Omental fat pad (tissue), 4 donors: ENCODE data around the gene MYL9. TPM values are rescaled to one million over a fixed set of nuclear protein-coding genes. Genes with fewer than 3 reads are reported as not detected.
"Not testable (repeated sequence)": the region's sequence is repeated elsewhere in the genome, so short reads cannot be mapped to it uniquely, and the experiment has no call there.

ENCODE experiments used
- ATAC-seq: fragments of 150-250 bp; one replicate; pipeline ENCODE4 v1.9.1; 2016; ENCODE audit warnings: mild to moderate bottlenecking, moderate library complexity; ENCODE audit not compliant: low FRiP score
- DNase-seq: peaks from one replicate; pipeline ENCODE4 v3.0.0-alpha.2; 2019; ENCODE audit warnings: low spot score
- total RNA-seq, 4 donors: library from RNA; depleted of rRNA; stranded (reverse); fragments of >200 nt; gene quantifications; one replicate each; pipeline ENCODE4 v1.1.0, GENCODE V29; 2016
- TF ChIP-seq, protein P1 (sequence below), 3 donors: fragments of 450-650 bp; IDR thresholded peaks; one replicate each; pipeline ENCODE4 v1.5.1; 2016 to 2017; ENCODE audit warnings: antibody characterized with exemption in 3 of 3, mild to moderate bottlenecking in 3 of 3, moderate library complexity in 2 of 3

The MYL9 gene
- total RNA-seq, 4 donors from 2014 or later = 57.0 to 145 (median 102) TPM

DNA sequence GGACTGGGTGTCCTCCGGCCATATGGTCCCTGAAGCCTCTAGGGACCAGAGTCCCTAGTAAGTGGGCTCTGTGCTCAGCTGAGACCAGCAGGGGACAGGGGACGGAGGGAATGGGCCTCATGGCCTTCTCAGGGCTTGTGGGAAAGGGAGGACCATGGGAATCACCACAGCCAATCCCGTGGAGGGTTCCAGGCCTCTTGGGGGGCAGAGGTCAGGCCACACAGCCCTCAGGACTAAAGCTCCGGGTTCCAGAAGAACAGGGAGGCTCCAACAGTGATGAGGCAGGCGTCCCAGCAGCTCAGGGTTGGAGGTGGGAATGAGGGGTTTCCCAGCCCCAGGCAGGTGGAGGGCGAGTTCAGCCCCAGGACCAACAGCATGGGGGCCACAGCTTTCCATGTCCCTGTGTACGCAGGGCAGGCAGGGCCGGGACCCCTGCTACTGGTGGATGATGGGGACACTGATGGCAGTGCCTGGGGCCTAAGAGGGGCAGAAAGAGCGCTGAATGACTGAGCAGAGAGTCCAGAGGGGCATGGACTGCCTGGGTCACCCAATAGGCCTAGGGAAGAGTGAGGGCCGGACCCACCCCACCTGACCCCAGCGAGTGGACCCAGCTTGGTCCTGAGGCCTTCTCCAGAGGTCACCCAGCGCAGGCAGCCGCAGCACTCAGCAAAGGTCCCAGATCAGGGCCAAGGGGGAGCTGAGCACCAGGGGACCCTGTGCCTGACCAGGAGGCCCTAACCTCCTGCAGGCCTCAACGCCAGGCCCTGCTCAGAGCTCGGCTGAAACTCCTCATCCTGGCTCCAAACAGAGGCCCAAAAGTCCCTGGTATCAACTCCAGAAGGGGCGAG lies 8.8 kb downstream of the MYL9 start:
- TF ChIP-seq, protein P1, sequence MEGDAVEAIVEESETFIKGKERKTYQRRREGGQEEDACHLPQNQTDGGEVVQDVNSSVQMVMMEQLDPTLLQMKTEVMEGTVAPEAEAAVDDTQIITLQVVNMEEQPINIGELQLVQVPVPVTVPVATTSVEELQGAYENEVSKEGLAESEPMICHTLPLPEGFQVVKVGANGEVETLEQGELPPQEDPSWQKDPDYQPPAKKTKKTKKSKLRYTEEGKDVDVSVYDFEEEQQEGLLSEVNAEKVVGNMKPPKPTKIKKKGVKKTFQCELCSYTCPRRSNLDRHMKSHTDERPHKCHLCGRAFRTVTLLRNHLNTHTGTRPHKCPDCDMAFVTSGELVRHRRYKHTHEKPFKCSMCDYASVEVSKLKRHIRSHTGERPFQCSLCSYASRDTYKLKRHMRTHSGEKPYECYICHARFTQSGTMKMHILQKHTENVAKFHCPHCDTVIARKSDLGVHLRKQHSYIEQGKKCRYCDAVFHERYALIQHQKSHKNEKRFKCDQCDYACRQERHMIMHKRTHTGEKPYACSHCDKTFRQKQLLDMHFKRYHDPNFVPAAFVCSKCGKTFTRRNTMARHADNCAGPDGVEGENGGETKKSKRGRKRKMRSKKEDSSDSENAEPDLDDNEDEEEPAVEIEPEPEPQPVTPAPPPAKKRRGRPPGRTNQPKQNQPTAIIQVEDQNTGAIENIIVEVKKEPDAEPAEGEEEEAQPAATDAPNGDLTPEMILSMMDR (IDR thresholded peaks at IDR 0.05) = no peak
- ATAC-seq (no peak), DNase-seq (no peak)

DNA sequence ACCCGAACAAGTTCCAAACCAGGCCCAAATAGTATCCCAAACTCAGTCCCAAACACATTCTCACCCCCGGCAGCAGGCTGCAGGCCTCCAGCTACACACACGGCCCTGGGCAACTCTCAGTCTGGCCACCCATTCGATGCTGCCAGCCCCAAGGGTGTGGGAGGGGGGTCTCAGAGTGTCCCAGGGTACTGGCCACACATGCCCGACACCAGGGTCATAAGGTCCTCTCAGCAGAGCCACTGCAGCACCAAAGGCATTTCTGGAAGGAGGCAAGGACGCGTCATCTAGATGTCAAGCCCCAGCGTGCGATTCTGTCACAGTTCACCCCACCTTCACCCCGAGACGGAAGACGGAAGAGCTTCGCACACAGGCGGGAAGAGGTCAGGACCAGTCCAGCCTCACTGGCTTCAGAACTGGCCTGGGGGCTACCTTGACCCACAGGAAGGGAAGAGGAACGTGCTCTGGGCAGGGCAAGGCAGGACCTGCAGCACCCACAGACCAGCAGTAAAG lies 9.5 kb downstream of the MYL9 start:
- ATAC-seq (no peak), DNase-seq (no peak)

DNA sequence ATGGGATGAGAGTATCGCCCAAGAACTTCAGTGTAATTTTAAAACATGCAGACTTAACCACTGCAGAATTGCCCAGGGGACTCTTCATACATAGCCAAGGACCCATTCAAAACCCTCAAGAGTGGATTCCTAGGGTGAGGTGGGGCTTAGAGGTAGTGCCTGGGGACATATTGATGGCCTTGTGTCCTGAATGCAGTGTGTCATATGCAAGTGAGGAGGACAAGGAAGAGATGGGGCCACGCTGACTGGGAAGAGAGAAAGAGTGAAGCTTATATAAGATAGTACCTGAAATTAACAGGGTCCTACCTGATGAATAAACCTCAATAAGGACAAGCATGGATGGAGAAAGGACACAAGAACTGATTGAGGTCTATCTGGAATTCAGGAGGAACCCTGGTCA lies 13.9 kb downstream of the MYL9 start:
- ATAC-seq (no peak), DNase-seq (no peak)
- TF ChIP-seq, protein P1 (IDR thresholded peaks at IDR 0.05) = no peak

More for the DNA sequence above, 9.5 kb downstream of the MYL9 start:
- TF ChIP-seq, protein P1 (IDR thresholded peaks at IDR 0.05) = no peak

DNA sequence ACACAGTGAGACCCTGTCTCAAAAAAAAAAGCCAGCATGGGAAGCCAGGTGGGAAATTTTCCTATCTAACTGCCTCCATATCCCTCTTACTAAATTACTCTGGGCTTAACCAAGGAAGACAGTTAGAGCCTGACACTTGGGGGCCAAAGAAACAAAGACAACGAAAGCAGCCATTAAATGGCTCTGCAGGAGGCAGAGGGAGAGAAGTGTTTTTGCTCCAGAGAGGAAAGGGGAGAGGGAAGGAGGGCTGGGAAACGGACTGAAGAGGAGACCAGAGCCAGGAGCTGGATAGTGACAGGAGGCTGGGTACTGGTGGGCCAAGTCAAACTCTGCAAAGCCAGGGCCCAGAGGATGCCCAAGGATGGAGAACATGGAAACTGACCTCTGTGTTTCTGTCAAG lies 21.4 kb downstream of the MYL9 start:
- TF ChIP-seq, protein P1 (IDR thresholded peaks at IDR 0.05) = no peak
- DNase-seq = no peak
- no peak for ATAC-seq

DNA sequence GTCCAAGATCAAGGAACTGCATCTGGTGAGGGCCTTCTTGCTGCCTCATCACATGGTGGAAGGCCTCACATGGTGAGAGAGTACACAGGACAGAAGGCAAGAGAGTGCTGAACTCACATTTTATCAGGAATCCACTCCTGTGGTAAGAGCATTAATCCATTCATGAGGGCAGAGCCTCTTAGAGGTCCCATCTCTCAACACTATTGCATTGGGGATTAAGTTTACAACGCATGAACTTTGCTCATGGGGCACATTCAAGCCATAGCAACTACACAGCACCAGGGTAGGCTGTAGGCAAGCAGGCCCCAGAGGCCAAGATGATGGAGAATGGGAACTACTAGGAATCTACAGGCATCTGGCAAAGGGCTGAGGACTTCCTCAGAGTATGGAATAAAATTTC lies 22.1 kb downstream of the MYL9 start:
- DNase-seq (no peak), ATAC-seq (no peak)
- TF ChIP-seq, protein P1 (IDR thresholded peaks at IDR 0.05) = no peak

DNA sequence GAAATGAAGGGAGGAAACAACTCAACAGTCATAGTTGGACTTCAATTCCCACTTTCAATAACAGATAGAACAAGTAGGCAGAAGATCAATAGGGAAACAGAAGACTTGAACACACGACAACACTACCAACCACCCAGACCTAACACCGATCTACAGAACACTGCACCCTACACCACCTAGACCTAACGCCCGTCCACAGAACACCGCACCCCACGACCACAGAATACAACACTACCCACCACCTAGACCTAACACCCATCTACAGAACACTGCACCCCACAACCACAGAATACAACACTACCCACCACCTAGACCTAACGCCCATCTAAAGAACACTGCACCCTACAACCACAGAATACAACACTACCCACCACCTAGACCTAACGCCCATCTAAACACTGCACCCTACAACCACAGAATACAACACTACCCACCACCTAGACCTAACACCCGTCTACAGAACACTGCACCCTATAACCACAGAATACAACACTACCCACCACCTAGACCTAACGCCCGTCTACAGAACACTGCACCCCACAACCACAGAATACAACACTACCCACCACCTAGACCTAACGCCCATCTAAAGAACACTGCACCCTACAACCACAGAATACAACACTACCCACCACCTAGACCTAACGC lies 22.9 kb downstream of the MYL9 start:
- not testable (repeated sequence) for DNase-seq, ATAC-seq

DNA sequence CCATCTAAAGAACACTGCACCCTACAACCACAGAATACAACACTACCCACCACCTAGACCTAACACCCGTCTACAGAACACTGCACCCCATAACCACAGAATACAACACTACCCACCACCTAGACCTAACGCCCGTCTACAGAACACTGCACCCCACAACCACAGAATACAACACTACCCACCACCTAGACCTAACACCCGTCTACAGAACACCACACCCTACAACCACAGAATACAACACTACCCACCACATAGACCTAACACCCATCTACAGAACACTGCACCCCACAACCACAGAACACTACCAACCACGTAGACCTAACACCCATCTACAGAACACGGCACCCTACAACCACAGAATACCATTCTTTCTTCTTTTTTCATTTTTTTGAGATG lies 23.4 kb downstream of the MYL9 start:
- not testable (repeated sequence) for DNase-seq, ATAC-seq

DNA sequence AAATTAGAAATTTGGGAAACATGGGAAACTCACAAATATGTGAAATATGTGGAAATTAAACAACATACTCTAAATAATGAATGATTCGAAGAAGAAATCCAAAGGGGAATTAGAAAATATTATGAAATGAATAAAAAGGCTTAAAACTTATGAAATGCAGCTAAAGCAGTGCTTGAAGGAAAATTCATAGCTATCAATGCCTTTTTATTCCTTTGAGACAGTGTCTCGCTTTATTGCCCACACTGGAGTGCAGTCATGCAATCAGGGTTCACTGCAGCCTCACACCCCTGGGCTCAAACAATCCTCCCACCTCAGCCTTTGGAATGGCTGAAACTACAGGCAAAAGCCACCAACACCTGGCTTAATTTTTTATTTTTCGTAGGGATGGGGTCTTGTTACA lies 24.2 kb downstream of the MYL9 start:
- ATAC-seq (no peak), DNase-seq (no peak)
- TF ChIP-seq, protein P1 (IDR thresholded peaks at IDR 0.05) = no peak
